ENCODE results near the gene TMEM30A. TPM values are rescaled to one million over a fixed set of nuclear protein-coding genes. Genes with fewer than 3 reads are reported as not detected.

The TMEM30A gene
- total and polyA plus RNA-seq, 3 donors from 2014 or later = 52.7 to 57.4 (median 53.8) TPM

DNA sequence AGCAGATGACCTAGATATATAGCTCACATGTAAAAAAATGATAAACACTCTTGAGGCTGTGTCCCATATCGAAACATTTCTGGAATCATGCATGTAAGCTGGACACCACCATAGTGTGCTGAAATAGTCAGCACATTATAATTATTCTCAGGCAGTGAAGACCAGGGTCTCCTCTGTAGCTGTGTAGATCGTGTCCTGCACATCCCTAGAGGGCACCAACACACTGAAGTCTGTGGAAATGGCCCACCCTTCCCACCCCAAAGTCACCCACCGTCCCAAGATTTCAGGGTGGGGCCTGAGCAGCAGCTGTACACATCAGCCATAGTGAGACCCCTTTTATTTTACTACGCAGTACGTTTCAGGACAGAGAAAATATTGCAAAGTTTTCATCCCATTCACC lies 21.0 kb upstream of the TMEM30A start:
- TF ChIP-seq, protein P1, sequence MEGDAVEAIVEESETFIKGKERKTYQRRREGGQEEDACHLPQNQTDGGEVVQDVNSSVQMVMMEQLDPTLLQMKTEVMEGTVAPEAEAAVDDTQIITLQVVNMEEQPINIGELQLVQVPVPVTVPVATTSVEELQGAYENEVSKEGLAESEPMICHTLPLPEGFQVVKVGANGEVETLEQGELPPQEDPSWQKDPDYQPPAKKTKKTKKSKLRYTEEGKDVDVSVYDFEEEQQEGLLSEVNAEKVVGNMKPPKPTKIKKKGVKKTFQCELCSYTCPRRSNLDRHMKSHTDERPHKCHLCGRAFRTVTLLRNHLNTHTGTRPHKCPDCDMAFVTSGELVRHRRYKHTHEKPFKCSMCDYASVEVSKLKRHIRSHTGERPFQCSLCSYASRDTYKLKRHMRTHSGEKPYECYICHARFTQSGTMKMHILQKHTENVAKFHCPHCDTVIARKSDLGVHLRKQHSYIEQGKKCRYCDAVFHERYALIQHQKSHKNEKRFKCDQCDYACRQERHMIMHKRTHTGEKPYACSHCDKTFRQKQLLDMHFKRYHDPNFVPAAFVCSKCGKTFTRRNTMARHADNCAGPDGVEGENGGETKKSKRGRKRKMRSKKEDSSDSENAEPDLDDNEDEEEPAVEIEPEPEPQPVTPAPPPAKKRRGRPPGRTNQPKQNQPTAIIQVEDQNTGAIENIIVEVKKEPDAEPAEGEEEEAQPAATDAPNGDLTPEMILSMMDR (IDR thresholded peaks at IDR 0.05) = no peak
- TF ChIP-seq POLR2A (IDR thresholded peaks at IDR 0.05) = no peak
- no peak for DNase-seq
- no peaks in the 10 kb centered on the region for H3K9me3 ChIP-seq
- 51 to 61% methylated on average over 5 of the region's 5 CpGs for WGBS, 2 donors
- H3K27ac ChIP-seq = no peak overlapping the region
- H3K36me3 ChIP-seq (ENCODE audit: low read depth, missing control alignments) = no peaks in the 10 kb centered on the region
- no peaks in the 10 kb centered on the region for H3K4me1 ChIP-seq
- no peaks in the 10 kb centered on the region for H3K27me3 ChIP-seq
- intact Hi-C loops (cut with DNase I; ENCODE audit: low total_unique reads) = loop anchor here (10.0 kb wide), 1 partner anchor 209 kb away; no protein-coding TSS in a partner anchor
- no peak overlapping the region for H3K4me3 ChIP-seq

DNA sequence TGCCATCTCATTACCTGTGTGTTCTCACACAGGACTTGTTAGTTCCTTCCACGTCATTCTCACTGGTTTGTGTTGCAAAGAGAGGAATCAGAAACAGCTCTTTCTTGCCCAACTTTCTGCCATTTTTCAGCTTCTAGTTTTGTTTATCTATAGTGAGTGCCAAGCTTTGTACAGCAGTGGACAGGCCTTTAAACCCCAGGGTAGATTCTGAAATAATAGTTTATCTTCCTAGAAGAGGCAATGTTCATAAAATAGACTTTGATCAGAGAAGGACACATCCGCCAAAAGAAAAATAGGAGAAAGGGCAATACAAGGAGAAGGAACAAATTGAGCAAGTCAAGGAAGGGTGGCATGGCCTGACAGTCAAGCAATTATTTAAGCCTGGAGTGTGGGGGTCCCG lies 17.7 kb upstream of the TMEM30A start:
- 92 to 93% methylated on average over 3 of the region's 3 CpGs for WGBS, 2 donors
- Histone ChIP-seq H3K9me3 (no peaks in the 10 kb centered on the region), H3K4me1 (peaks cover 6% of the 10 kb centered on the region), H3K4me3 (no peak overlapping the region), H3K27me3 (no peaks in the 10 kb centered on the region), H3K27ac (no peak overlapping the region), H3K36me3 (ENCODE audit: low read depth, missing control alignments) (no peaks in the 10 kb centered on the region)
- TF ChIP-seq, protein P1 (IDR thresholded peaks at IDR 0.05) = no peak
- no peak for TF ChIP-seq POLR2A (IDR thresholded peaks at IDR 0.05)
- intact Hi-C loops (cut with DNase I; ENCODE audit: low total_unique reads) = loop anchor here (10.0 kb wide), 1 partner anchor 213 kb away; no protein-coding TSS in a partner anchor
- no peak for DNase-seq

DNA sequence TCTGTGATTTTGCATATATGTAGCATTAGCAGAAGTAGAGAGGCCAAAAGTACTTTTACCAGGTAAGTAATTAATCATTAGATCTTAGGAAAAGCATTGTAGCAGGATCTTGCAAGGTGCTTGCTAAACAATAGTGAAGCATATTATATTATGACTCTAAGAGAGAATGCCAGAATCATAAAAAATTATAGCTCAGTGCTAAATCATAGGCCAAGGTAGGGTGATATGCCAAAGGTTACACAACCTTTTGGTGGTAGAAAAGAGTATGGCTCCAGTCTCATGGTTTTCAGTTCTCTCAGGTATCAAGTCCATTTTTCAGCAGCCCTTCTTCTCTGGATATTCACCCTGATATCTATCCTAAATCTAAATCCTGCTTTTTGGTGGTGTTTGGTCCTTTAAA lies 16.9 kb upstream of the TMEM30A start:
- TF ChIP-seq POLR2A (IDR thresholded peaks at IDR 0.05) = no peak
- TF ChIP-seq, protein P1 (IDR thresholded peaks at IDR 0.05) = no peak
- Histone ChIP-seq H3K4me1 (peaks cover 6% of the 10 kb centered on the region), H3K27ac (no peak overlapping the region), H3K9me3 (no peaks in the 10 kb centered on the region), H3K36me3 (ENCODE audit: low read depth, missing control alignments) (no peaks in the 10 kb centered on the region), H3K27me3 (no peaks in the 10 kb centered on the region), H3K4me3 (no peak overlapping the region)
- intact Hi-C loops (cut with DNase I; ENCODE audit: low total_unique reads) = loop anchor here (10.0 kb wide), 1 partner anchor 213 kb away; no protein-coding TSS in a partner anchor
- no peak for DNase-seq

DNA sequence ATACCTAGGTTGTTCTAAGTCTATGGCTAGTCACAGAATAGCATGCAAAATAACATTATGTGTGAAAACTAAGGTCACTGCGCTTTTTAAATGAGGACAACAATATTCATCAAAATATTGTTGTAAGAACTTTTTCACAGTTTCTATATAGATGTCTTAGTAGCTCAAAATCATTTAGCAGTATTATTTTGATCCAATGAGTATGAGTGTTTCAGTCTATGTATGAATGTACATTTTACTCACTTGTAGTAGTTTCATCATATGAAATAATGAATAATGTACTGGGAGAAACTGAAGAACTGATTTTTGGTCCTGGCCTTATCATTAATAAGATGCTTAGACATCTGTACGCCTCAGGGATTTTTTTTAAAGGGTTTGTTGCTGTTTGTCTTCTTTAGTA lies 16.5 kb upstream of the TMEM30A start:
- Histone ChIP-seq H3K27me3 (no peaks in the 10 kb centered on the region), H3K36me3 (ENCODE audit: low read depth, missing control alignments) (no peaks in the 10 kb centered on the region), H3K4me1 (peaks cover 6% of the 10 kb centered on the region), H3K27ac (no peak overlapping the region), H3K9me3 (no peaks in the 10 kb centered on the region), H3K4me3 (no peak overlapping the region)
- TF ChIP-seq, protein P1 (IDR thresholded peaks at IDR 0.05) = no peak
- no peak for TF ChIP-seq POLR2A (IDR thresholded peaks at IDR 0.05)
- no peak for DNase-seq
- intact Hi-C loops (cut with DNase I; ENCODE audit: low total_unique reads) = loop anchor here (10.0 kb wide), 1 partner anchor 214 kb away; no protein-coding TSS in a partner anchor
- WGBS, 2 donors = 94 to 95% methylated on average over 2 of the region's 2 CpGs

DNA sequence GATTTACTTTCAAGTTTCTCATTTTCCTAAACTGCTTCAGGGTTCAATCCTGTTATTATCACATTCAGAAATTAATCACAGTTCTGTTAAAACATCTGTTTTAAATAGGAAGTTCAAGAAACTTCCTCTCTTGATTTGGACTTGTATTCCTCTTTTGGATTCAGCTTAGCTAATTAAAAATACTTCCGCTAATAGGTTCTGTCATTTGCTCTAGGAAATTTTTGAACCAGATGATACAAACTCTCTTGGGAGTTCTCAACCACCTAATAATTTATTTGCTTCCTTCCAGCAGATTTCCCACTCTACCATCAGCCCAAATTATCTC lies 15.9 kb upstream of the TMEM30A start:
- H3K27me3 ChIP-seq = no peaks in the 10 kb centered on the region
- intact Hi-C loops (cut with DNase I; ENCODE audit: low total_unique reads) = loop anchor here (10.0 kb wide), 1 partner anchor 214 kb away; no protein-coding TSS in a partner anchor
- peaks cover 6% of the 10 kb centered on the region for H3K4me1 ChIP-seq
- no peak overlapping the region for H3K4me3 ChIP-seq
- no peak for DNase-seq
- 0 to 33% methylated on average over 1 of the region's 1 CpG for WGBS, 2 donors
- no peaks in the 10 kb centered on the region for H3K36me3 ChIP-seq (ENCODE audit: low read depth, missing control alignments)
- H3K27ac ChIP-seq = no peak overlapping the region
- no peak for TF ChIP-seq POLR2A (IDR thresholded peaks at IDR 0.05)
- TF ChIP-seq, protein P1 (IDR thresholded peaks at IDR 0.05) = no peak
- no peaks in the 10 kb centered on the region for H3K9me3 ChIP-seq

Data from testis (tissue), 3 donors.